Panc1 (cell line): ENCODE data around the gene GNAS. TPM values are rescaled to one million over a fixed set of nuclear protein-coding genes. Genes with fewer than 3 reads are reported as not detected.

ENCODE experiments used
- ATAC-seq: fragments of 200-7000 bp; cut with Tn5 transposase; 2 replicates; pipeline ENCODE4 v1.9.1; 2020; ENCODE audit warnings: mild to moderate bottlenecking, moderate library complexity
- BruUV-seq: library from RNA; stranded (reverse); fragments of 400-500 nt; replicated peaks from 2 replicates; lab custom pipeline; 2021; lab: Mats Ljungman, UMichigan
- CTCF ChIA-PET: fragments of 300-600 bp; sonication (Branson Sonifier 250); formaldehyde crosslinking; loops from one replicate; lab custom pipeline; 2022; ENCODE audit warnings: antibody characterized with exemption; lab: Charles Lee
- POLR2A ChIA-PET: fragments of 300-600 bp; sonication (Branson Sonifier 250); formaldehyde crosslinking; loops from one replicate; lab custom pipeline; 2022; ENCODE audit warnings: antibody characterized with exemption; lab: Charles Lee
- DNase-seq: peaks from one replicate; pipeline ENCODE4 v3.0.0-alpha.2; 2010; ENCODE audit warnings: low read depth, low spot score
- H3K27ac ChIP-seq: 2 replicates; pipeline ENCODE4 v1.5.1; 2011; ENCODE audit warnings: mild to moderate bottlenecking, low read length, inconsistent platforms
- H3K27me3 ChIP-seq: fragments of 200-500 bp; sonication (Bioruptor generic); 2 replicates; pipeline ENCODE4 v1.6.0; 2014; ENCODE audit warnings: low read length, inconsistent platforms; ENCODE audit not compliant: control insufficient read depth, insufficient read depth
- H3K36me3 ChIP-seq: fragments of 200-500 bp; sonication (Bioruptor generic); 2 replicates; pipeline ENCODE4 v1.5.1; 2014; ENCODE audit warnings: inconsistent platforms, mild to moderate bottlenecking, low read length, moderate library complexity; ENCODE audit not compliant: control insufficient read depth, insufficient read depth
- H3K4me1 ChIP-seq: 2 replicates; pipeline ENCODE4 v1.5.1; 2011; ENCODE audit warnings: inconsistent platforms, mild to moderate bottlenecking, low read length, moderate library complexity; ENCODE audit not compliant: control insufficient read depth, insufficient read depth
- H3K4me3 ChIP-seq, 2 experiments: 2 replicates each; pipeline ENCODE4 v1.5.1; 2011 to 2012; ENCODE audit warnings: low read depth in 2 of 2, low read length in 2 of 2, mild to moderate bottlenecking in 2 of 2, inconsistent platforms in 1 of 2, moderate library complexity in 1 of 2
- H3K9me3 ChIP-seq: fragments of 200-500 bp; sonication (Bioruptor generic); 2 replicates; pipeline ENCODE4 v1.5.1; 2014; ENCODE audit warnings: low read depth, mild to moderate bottlenecking, inconsistent platforms, low read length, moderate library complexity; ENCODE audit not compliant: control insufficient read depth, insufficient read depth
- POLR2AphosphoS5 ChIP-seq: IDR thresholded peaks from 2 replicates; pipeline ENCODE4 v1.6.1; 2012; ENCODE audit warnings: mild to moderate bottlenecking, low read depth, low read length, moderate library complexity
- SIN3A ChIP-seq: IDR thresholded peaks from 2 replicates; pipeline ENCODE4 v1.6.1; 2012; ENCODE audit warnings: low read depth, mild to moderate bottlenecking, low read length, moderate library complexity, borderline replicate concordance; ENCODE audit not compliant: insufficient read depth
- TCF7L2 ChIP-seq: IDR thresholded peaks from 2 replicates; pipeline ENCODE4 v1.6.1; 2011; ENCODE audit warnings: mild to moderate bottlenecking, low read depth, low read length, inconsistent platforms
- in situ Hi-C: cut with HindIII; loops from 2 replicates; pipeline ENCODE4 v1.10.0; 2016; ENCODE audit warnings: low sequenced_read_pairs, low pct_unique_long_range_greater_than_20kb
- intact Hi-C: fragments of 100-400 bp; cut with micrococcal nuclease; formaldehyde crosslinking; loops from one replicate; pipeline ENCODE4 v1.10.0; 2022; ENCODE audit not compliant: unreplicated experiment
- total RNA-seq: library from RNA; stranded (reverse); gene quantifications from one replicate; pipeline ENCODE4 v1.2.1, GENCODE V29; 2021; ENCODE audit not compliant: unreplicated experiment
- TF ChIP-seq, protein P1 (sequence below), 2 experiments: IDR thresholded peaks; 2 replicates each; pipeline ENCODE4 v1.6.1; 2011 to 2012; ENCODE audit warnings: low read depth in 2 of 2, control low read depth in 1 of 2, low read length in 1 of 2, mild to moderate bottlenecking in 1 of 2, moderate library complexity in 1 of 2; ENCODE audit not compliant: insufficient read depth in 1 of 2
- TF ChIP-seq, protein P2 (sequence below): fragments of 450-650 bp; IDR thresholded peaks from 2 replicates; pipeline ENCODE4 v1.5.1; 2017; ENCODE audit warnings: mild to moderate bottlenecking

The GNAS gene
- total RNA-seq, 1 experiment from 2014 or later, result 756 TPM

DNA sequence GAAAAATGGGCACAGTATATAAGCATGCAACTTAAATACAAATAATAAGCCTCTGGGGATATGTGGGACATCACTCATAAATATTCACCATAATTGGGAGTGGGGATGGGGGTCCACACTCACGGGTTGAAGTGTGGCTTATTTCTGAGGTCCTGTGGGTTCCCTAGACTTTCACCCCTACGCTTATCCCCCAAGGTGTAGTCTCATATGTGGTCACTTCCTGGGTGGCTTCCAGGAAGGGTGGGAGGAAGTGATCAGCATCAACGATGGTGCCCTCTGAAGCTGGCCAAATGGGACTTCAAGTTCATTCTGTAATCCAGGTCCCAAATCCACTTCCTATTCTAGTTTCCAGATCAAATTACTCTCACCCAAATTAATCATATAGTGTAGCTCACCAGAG lies 59.5 kb downstream of the GNAS start:
- in situ Hi-C loops (no loop called here), intact Hi-C loops (no loop called here)
- ChIA-PET CTCF (no interaction called here), POLR2A (no interaction called here)
- Histone ChIP-seq H3K4me1 (no peaks in the 10 kb centered on the region; the same call in 1 of the 2 replicates), H3K27ac (no peak overlapping the region), H3K9me3 (no peaks in the 10 kb centered on the region), H3K4me3 (no peak overlapping the region), H3K27me3 (no peaks in the 10 kb centered on the region), H3K36me3 (peaks cover 32% of the 10 kb centered on the region)
- no TSS peak for BruUV-seq
- TF ChIP-seq POLR2AphosphoS5 (peak; percentile 17; the same call in 1 of the 2 replicates), SIN3A (no peak)
- no peak for DNase-seq
- ATAC-seq, result no peak

DNA sequence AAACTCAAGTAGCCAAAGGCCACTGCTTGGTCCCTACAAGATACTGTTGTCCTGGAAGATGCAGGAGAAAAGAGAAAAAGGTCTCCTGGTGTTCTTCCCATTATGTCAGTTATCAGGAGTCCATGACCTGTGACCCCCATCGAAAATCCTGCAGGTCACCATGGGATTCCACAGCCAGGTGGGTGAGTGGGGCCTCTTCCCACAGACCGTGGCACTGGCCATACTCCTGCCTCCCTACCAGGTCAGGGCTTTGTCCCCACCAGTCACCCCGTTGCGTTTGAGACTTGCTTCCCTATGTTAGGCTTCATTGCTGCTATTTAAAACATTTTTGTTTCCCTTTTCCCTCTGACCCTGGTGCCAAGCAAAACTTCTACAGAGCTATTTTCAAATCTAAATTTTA lies 60.6 kb downstream of the GNAS start:
- Histone ChIP-seq H3K4me3 (no peak overlapping the region), H3K27me3 (no peaks in the 10 kb centered on the region), H3K36me3 (peaks cover 25% of the 10 kb centered on the region), H3K9me3 (no peaks in the 10 kb centered on the region), H3K27ac (no peak overlapping the region), H3K4me1 (no peaks in the 10 kb centered on the region)
- CTCF ChIA-PET, result interaction anchor here (0.6 kb wide), 1 partner anchor 23 kb away, joined by 7 read pairs; no protein-coding TSS in a partner anchor
- intact Hi-C loops (no loop called here), in situ Hi-C loops (no loop called here)
- BruUV-seq, result no TSS peak
- POLR2A ChIA-PET, result no interaction called here
- ATAC-seq, result 0 out of 2 replicates have a peak, but pooled peaks have one; percentile 30
- DNase-seq, result no peak
- TF ChIP-seq, protein P1, sequence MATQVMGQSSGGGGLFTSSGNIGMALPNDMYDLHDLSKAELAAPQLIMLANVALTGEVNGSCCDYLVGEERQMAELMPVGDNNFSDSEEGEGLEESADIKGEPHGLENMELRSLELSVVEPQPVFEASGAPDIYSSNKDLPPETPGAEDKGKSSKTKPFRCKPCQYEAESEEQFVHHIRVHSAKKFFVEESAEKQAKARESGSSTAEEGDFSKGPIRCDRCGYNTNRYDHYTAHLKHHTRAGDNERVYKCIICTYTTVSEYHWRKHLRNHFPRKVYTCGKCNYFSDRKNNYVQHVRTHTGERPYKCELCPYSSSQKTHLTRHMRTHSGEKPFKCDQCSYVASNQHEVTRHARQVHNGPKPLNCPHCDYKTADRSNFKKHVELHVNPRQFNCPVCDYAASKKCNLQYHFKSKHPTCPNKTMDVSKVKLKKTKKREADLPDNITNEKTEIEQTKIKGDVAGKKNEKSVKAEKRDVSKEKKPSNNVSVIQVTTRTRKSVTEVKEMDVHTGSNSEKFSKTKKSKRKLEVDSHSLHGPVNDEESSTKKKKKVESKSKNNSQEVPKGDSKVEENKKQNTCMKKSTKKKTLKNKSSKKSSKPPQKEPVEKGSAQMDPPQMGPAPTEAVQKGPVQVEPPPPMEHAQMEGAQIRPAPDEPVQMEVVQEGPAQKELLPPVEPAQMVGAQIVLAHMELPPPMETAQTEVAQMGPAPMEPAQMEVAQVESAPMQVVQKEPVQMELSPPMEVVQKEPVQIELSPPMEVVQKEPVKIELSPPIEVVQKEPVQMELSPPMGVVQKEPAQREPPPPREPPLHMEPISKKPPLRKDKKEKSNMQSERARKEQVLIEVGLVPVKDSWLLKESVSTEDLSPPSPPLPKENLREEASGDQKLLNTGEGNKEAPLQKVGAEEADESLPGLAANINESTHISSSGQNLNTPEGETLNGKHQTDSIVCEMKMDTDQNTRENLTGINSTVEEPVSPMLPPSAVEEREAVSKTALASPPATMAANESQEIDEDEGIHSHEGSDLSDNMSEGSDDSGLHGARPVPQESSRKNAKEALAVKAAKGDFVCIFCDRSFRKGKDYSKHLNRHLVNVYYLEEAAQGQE (IDR thresholded peaks at IDR 0.05; ENCODE audit: insufficient read depth in 1 of 2, low read depth in 2 of 2, low read length in 1 of 2), result no peak
- no peak for TF ChIP-seq TCF7L2
- no peak for TF ChIP-seq SIN3A
- TF ChIP-seq POLR2AphosphoS5, result no peak
- TF ChIP-seq, protein P2, sequence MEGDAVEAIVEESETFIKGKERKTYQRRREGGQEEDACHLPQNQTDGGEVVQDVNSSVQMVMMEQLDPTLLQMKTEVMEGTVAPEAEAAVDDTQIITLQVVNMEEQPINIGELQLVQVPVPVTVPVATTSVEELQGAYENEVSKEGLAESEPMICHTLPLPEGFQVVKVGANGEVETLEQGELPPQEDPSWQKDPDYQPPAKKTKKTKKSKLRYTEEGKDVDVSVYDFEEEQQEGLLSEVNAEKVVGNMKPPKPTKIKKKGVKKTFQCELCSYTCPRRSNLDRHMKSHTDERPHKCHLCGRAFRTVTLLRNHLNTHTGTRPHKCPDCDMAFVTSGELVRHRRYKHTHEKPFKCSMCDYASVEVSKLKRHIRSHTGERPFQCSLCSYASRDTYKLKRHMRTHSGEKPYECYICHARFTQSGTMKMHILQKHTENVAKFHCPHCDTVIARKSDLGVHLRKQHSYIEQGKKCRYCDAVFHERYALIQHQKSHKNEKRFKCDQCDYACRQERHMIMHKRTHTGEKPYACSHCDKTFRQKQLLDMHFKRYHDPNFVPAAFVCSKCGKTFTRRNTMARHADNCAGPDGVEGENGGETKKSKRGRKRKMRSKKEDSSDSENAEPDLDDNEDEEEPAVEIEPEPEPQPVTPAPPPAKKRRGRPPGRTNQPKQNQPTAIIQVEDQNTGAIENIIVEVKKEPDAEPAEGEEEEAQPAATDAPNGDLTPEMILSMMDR, result no peak

DNA sequence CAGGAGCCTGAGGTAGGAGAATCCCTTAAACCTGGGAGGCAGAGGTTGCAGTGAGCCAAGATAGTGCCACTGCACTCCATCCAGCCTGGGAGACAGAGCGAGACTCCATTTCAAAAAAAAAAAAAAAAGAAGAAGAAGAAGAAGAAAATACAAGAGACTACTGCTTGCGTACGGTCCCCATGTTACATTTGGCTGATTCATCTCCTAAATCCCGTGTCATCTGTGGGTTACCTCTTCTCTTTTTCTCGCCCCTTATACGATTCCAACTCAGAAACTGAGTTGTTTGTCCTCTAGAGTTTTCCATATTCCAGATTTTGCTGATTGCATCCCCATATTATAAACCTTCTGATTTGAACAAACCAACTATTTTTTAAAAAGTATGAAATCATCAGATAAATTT lies 66.1 kb downstream of the GNAS start:
- Histone ChIP-seq H3K9me3 (no peaks in the 10 kb centered on the region), H3K27me3 (peaks cover 5% of the 10 kb centered on the region; the same call in 1 of the 2 replicates), H3K36me3 (no peaks in the 10 kb centered on the region), H3K4me1 (no peaks in the 10 kb centered on the region), H3K27ac (no peak overlapping the region), H3K4me3 (no peak overlapping the region)
- in situ Hi-C loops, result no loop called here
- intact Hi-C loops, result no loop called here
- CTCF ChIA-PET, result no interaction called here
- DNase-seq, result no peak
- POLR2A ChIA-PET, result no interaction called here
- ATAC-seq, result no peak
- TF ChIP-seq, protein P2, result no peak
- TF ChIP-seq SIN3A, result no peak
- TF ChIP-seq POLR2AphosphoS5, result no peak
- TF ChIP-seq TCF7L2, result no peak
- TF ChIP-seq, protein P1 (IDR thresholded peaks at IDR 0.05; ENCODE audit: insufficient read depth in 1 of 2, low read depth in 2 of 2, low read length in 1 of 2), result no peak
- BruUV-seq, result no TSS peak
